GM21786 (cell line): ENCODE measurements around the gene NFATC2IP.
A peak's percentile ranks its signal among the peaks of the same experiment; 100 is the strongest.

Experiments used
- ATAC-seq: cut with Tn5 transposase; IDR thresholded peaks from one replicate; pipeline ENCODE4 v1.9.1; 2021; ENCODE audit not compliant: unreplicated experiment

NFATC2IP gene

DNA sequence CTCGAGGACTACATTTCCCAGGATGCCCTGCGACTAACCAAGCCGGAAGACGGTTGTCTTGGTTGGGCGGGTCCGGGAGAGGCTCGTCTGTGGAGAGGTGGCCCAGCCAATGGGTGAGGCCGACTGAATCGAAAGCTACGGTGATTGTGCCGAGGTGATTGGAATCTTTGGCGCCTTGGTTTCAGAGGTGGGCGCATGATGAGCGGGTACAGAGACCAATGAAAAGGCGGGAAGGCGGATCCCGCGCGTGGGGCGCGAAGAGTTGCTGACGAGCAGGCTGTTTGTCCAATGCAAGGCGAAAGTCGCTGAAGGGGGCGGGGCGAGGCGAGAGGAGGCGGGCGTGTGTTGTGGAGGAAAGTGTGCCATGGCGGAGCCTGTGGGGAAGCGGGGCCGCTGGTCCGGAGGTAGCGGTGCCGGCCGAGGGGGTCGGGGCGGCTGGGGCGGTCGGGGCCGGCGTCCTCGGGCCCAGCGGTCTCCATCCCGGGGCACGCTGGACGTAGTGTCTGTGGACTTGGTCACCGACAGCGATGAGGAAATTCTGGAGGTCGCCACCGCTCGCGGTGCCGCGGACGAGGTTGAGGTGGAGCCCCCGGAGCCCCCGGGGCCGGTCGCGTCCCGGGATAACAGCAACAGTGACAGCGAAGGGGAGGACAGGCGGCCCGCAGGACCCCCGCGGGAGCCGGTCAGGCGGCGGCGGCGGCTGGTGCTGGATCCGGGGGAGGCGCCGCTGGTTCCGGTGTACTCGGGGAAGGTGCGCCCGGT lies at the start of gene NFATC2IP:
Gene NFATC2IP, plus strand, starts transcription at position 290 of the 762 bp plus-strand sequence. Its CDS starts 75 bp downstream, at position 365.
- ATAC-seq, result peak; percentile 91

DNA sequence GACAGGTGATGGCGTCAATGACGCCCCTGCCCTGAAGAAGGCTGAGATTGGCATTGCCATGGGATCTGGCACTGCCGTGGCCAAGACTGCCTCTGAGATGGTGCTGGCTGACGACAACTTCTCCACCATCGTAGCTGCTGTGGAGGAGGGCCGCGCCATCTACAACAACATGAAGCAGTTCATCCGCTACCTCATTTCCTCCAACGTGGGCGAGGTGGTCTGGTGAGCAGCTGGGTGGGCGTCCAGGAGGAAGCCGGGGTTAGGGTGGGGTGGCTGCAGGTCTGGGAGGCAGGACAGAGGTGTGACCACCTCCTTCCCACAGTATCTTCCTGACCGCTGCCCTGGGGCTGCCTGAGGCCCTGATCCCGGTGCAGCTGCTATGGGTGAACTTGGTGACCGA lies 48.9 kb upstream of the NFATC2IP start:
- ATAC-seq, result no peak

DNA sequence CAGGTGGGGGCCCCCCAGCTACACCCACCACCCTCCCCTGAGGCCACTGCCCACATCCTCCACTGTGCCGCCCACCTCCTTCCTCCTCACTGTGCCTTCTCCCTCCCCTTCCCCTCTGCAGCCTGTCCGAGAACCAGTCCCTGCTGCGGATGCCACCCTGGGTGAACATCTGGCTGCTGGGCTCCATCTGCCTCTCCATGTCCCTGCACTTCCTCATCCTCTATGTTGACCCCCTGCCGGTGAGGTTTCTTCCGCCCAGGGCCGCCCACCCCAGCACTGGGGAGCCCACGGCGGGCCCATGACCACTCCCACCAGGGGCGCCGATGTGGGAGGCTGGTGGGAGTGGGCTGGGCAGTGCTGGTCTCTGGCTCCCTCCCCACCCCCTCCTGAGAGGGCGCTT lies 47.8 kb upstream of the NFATC2IP start:
- no peak for ATAC-seq

DNA sequence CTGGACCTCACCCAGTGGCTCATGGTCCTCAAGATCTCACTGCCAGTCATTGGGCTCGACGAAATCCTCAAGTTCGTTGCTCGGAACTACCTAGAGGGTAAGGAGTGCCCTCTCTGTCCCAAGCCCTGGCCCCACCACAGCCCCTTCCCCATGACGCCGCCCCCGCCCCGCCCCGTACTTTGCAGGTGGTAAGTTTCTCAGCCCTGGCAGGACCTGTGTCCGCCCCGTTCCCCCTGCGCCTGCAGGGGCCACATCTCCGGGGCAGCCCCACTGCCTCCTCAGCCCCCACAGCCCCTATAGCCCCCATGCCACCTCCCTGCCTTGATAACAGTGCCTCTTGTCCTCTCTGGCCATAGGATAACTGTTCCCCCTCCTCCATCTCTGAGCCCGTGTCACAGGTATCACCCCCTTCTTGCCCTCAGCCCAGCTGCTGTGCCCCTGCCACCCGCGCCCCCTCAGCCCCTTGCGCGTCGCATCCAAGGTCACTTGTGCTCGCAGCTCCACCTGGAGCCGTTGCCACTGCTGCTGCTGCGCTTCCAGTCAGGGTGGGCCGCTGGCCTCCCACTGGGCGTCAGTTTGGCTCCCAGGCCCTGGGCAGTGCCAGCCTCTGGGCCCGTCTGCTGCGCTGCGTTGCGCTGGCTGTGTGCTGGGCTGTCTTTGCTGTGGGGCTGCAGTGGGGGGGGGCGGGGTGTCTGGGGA lies 47.2 kb upstream of the NFATC2IP start:
- ATAC-seq, result no peak

DNA sequence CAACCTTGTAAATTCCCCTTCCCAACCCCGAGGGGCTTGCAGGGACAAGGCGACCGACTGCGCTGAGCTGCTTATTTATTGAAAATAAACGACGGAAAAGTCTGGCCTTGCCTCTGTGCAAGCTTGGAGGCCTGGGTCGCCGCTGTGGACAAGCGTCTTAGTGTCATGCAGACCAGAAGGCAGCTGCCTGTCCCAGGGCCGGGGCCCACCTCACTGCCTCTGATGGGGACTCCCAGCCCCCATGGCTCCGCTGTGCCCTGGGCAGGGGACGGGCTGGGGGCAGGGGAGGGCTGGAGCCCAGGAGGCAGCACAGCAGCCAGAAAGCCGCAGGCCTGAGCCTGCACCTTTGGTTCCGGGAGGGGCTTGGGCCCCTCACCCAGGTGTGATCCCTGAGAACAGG lies 46.4 kb upstream of the NFATC2IP start:
- ATAC-seq, result no peak

DNA sequence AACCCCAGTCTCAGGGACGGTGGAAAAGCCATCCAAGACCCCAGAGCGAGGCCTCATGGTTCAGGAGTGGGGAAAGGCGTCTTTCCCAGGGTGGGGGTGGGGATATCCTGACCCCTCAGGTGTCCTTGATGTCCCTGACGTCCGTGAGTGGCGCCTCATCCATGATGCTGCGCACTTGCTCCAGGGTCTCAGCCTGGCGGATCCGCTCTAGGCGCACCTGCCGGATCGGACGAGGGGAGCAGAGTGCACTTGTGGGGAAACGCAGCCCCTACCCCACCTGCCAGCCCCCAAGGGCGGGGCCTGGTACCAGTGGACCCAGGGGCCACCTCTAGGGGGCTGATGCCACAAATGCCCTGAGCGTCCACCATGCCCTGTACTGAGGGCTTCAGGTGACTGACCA lies 45.9 kb upstream of the NFATC2IP start:
- ATAC-seq, result no peak

DNA sequence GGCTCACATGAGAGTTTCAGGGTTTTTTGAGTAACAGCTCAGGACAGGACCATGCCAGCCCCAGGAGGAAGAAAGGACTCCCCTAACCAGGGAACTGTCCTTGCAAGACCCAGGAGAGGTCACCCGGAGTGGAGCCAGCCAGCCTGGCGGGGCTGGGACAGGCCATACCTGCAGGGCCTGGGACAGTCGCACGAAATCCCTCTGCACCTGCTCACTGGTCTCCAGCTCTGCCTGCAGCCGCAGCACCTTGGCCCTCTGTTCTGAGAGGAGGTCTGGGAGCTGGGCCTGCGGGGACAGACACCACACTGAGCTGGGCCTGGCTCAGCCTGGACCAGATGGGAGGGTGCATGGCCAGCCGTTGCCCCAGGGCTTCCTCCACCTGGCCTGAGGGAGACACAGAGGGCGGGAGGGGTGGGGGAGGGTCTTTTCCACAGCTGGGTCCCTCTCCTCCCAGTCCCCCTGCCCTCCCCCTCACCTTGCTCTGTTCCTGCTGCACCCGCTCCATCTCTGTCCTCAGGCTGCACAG lies 45.4 kb upstream of the NFATC2IP start:
- no peak for ATAC-seq

DNA sequence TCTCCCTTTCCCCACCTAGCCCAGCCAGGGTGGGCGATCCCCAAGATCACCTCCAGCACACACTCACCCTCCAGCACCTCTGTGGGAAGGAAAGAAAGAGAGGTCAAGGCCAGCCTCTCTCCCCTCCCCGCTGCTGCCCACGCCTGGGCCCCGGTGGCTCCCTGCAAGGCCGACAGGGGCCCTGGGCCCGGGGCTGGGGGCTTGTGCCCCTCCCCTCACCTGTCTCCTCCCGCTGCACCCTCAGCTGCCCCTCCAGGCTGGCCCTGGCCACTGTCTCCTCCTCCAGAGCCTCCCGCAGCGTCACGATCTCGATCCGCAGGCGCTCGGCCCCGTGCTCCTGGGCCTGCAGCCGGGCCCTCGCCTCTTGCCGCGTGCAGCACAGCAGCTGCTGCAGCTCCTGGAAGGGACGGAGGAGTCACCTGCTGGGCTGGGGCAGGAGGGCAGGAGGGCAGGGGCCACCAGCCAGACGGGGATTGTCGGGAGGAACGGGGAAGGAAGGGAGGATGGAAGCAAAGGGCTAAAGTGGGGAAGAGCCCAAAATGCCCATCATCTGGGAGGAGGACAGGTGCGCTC lies 44.9 kb upstream of the NFATC2IP start:
- ATAC-seq, result no peak

DNA sequence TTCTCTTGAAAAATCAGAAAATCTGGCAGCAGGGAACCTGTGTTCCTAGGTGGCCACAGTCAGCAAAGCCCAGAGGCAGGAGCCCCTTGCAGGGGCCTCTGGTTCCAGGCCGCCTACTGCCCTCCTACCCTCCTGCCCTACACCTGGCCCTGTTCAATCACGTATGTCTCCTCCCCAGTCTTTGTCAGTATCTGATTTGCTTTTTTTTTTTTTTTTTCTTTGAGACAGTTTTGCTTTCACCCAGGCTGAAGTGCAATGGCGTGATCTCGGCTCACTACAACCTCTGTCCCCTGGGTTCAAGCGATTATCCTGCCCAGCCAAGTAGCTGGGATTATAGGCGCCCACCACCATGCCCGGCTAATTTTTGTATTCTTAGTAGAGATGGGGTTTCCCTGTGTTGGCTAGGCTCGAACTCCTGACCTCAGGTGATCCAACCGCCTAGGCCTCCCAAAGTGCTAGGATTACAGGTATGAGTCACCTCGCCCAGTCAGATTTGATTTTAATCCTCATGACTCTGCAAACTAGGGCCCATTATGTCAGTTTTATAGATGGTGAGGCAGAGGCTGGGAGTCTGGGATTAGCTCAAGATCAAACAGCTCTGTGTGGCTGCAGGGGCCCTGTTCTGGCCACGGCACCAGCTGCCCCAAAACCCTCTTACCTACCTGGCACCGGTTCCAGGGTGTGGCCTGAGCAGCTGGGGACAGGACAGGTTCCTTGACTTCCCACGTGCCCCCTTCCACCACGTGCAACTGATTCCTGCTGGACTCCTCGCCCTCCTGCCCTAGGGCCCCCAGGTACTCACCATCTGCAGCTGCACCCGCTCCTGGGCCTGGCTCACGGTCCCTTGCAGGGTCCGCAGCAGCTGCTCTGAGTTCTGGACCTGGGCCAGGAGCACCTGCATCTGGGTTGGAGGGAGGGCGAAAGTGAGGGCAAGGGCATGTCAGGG lies 40.4 kb upstream of the NFATC2IP start:
- ATAC-seq, result no peak

DNA sequence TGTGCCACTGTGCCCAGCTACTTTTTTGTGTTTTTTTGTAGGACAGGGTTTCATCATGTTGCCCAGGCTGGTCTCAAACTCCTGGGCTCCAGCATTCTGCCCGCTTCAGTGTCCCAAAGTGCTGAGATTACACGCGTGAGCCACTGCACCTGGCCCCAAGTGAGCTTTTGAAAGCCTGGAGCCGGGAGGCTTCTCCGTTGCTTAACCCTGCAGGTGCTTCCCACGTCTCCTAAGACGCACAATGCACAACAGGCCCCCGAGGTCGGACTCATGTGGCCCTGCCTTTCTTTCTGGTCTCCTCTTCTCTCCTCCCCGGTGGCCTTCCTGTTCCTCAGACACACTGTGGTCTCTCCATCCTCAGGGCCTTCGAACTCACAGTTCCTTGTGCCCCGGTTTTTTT lies 38.2 kb upstream of the NFATC2IP start:
- ATAC-seq, result no peak

DNA sequence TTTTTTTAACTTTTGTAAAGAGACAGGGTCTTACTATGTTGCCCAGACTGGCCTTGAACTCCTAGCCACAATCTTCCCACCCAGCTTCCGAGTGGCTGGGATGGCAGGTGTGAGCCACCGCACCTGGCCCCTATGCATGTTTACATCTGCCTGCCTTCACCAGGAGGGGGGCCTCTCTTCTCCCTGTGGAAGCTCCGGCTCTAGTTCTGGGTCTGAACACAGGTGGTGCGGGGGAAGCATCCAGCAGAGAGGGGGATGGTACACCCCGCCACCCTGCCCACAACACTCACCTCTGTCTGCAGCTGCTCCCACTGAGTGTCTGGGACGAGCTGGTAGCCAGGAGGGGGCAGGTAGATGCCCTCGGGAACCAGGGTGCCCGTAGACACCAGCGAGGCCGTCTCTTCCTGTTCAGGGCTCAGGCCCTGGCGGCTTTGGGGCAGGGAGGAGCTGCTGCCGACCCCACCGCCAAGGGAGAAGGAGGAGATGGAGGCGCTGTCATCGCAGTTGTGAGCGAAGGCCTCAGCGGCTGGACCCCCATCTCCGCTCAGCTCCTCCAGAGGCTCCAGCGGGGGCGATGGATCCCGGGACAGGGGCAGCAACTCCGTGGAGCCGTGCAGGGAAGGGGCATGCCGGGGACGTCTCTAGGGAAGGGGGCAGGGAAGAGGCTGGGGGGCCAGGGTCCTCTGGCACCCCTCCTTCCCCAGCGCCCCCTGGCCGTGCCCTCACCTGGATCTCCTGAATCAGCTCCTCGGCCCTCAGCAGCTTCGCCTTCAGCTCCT lies 36.6 kb upstream of the NFATC2IP start:
- no peak for ATAC-seq

DNA sequence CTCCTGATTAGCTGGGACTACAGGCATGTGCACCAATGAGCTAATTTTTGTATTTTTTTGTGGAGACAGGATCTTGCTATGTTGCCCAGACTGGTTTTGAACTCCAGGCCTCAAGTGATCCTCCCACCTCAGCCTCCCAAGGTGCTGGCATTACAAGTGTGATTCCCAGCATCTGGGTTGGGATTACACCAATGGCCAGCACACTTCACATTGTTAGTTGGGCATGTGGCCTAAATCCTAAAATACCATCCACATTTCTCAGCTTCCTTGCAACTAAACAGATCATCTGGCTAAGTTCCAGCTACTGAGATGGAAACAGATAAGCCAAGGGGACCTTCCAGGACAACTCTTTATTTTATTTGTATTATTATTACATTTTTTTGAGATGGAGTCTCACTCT lies 35.6 kb upstream of the NFATC2IP start:
- no peak for ATAC-seq

DNA sequence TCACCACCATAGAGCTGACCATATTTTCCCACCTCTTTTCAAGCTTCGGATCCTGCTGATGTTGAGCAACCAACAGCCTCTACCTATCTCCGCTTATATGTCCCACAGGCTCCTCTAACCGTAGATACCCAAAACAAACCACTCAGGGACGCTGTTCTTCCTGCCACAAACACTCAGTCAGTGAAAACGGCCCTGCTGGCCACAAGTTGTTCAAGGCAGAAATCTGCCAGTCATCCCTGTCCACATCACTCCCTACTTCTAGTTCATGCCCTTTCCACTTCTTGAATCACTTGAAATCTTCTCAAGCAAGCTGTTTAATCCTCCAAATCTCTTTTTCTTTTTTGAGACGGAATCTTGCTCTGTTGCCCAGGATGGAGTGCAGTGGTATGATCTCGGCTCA lies 33.6 kb upstream of the NFATC2IP start:
- ATAC-seq, result no peak

DNA sequence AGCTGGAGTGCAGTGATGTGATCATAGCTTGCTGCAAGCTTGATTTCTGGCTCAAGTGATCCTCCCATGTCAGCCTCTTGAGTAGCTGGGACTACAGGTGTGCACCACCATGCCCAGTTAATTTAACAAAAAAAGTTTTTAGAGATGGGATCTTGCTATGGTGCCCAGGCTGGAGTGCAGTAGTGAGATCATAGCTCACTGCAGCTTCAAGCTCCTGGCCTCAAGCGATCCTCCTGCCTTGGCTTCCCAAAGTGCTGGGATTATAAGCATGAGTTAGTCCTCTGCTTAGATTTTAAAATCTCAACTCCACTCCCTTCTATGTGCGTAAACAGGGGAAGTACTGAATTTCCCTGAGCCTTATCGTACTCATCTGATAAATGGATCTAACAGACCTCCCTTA lies 32.0 kb upstream of the NFATC2IP start:
- ATAC-seq, result no peak

DNA sequence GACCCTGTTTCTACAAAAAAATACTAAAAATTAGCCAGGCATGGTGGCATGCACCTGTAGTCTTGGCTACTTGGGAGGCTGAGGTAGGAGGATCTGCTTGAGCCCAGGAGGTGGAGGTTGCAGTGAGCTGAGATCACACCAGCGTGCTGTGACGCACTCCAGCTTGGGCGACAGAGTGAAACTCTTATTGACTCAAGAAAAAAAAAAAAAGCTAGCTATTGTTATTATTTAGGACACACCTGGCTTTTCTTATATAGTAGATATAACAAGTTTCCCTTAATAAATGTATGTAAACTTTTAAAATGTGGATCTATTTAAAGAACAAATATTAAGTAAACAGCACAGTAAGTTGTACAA lies 27.5 kb upstream of the NFATC2IP start:
- ATAC-seq, result no peak

DNA sequence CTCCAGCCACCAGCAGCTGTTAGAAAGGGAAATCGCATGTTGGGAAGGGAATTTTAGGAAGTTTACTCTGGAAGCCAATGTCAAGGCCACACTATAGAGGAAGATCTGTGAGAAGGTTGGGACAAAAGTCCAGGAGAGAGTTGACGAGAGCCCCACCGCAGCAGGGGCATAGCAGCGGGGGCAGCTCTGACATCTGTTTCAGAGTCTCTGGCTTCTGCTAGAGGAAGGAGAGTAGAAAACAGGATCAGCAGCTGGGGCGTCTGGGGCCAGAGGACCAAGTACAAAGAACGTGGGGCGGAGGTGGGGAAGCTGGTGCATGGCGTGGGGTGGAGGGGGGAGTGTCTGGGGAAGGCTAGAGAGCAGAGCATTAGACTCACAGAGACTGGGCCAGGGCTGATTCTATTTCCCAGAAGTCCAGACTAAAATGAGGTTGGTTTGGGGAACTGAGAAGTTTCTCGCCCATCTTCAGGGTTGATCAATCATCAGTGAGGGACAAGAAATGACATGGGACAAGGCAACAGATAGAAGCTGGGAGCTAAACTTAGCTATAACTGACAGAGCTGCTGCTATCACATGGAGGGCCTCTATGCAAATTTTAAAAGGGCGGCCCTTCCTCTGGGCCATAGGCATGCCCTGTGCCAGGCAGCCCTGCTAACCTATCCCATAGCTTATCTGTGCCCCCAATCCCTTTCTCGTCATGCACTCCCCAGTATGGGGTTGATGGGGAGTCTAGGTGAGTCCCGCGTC lies 26.9 kb upstream of the NFATC2IP start:
- peak; percentile 65 for ATAC-seq

DNA sequence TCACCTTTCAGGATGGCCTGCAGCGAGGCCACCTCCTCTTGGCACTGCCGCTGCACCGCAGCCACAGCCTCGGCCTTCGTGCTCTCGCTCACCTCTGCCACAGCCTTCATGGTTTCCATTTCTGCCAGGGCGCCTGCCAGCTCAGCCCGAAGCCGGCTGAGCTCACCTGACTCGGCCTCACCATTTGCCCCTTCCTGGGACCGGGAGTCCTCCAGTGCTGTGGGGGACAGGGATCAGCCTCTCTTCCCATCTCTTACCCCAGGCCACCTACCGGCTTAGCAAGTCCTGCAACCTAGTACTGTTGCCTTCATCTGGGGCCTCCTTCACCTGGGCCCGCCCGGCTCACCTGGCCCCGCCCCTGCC lies 26.4 kb upstream of the NFATC2IP start:
- ATAC-seq, result no peak

DNA sequence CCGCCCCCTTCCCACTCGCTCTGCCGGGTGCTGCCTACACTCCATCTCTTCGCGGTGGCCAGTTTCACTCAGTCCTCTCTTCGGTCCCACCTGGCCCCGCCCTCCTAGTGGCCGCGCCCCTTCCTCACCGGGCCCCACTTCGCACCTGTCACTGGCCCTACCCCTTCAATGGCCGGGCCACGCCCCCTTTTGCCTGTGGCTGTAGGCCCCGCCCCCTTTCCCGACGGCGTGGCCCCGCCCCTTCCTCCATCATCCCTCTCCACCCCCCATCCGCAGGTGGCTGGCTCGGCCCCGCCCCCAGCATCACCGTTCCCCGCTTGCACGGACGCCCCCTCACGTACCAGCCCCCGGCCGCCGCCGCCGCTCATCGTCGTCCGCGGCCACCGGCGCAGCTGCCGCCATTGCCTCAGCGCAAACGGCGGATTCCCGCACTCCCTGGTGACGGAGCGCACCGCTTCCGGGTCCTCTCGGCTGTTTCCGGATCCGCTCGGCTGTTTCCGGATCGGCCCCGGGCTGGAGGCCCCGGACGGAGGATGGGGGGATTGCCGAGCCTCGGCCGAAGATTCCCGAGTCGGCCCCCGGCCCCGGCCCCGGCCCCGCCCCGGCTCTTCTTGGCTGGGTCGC lies 25.9 kb upstream of the NFATC2IP start, which contains the start of gene RABEP2:
Gene RABEP2, minus strand, starts transcription at position 477 of the 624 bp plus-strand sequence. Its CDS starts 75 bp downstream, at position 402.
- peak; percentile 43 for ATAC-seq
